Occipital lobe (tissue), 2 donors: Measurements from ENCODE around the gene PDP2. TPM values are rescaled to one million over a fixed set of nuclear protein-coding genes. Genes with fewer than 3 reads are reported as not detected.
A peak's percentile ranks its signal among the peaks of the same experiment; 100 is the strongest.
"Not testable (repeated sequence)": the region's sequence is repeated elsewhere in the genome, so short reads cannot be mapped to it uniquely, and the experiment has no call there.

Experiments used
- DNase-seq: peaks from one replicate; lab custom pipeline; 2025; lab: John Stamatoyannopoulos, UW
- total RNA-seq: library from RNA; depleted of rRNA; stranded (reverse); fragments of >200 nt; gene quantifications from one replicate; pipeline ENCODE4 v1.2.3, GENCODE V29; 2014

Gene PDP2
- total RNA-seq, 1 donor from 2014 or later, result 9.2 TPM

DNA sequence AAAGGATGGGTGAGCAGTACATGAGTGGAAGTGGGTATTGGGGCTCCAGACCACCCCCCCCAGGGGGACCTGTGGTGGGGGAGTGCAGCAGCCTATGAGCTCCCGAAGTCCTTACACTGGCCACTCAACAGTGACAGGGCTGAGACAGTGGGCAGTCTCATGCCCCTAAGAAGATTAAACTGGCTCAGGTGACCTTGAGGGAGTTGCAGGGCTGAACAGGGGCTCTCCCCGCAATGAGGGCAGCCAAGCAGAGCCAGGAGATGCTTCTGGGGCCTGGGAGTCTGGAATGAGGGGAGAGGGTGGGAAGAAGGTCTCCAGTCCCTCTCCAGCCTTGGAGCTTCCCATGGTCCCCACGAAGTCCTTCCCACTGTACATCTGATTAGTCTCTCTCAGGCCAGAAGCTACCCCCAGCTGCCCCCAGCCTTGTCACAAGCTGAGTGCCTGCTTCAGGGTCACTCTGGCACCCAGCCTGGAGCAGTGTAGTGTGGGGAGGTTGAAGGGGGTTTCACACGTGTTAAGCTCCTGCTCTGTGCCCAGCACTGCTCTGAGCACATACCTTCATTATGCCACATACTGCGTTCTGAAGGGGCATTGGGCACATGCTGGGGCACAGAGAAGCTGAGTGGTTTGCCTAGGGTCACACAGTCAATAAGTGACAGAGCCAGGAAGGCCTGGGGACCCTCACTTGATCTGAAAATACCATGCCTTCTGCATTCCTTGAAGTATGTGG lies 39.4 kb downstream of the PDP2 start:
- no peak for DNase-seq

DNA sequence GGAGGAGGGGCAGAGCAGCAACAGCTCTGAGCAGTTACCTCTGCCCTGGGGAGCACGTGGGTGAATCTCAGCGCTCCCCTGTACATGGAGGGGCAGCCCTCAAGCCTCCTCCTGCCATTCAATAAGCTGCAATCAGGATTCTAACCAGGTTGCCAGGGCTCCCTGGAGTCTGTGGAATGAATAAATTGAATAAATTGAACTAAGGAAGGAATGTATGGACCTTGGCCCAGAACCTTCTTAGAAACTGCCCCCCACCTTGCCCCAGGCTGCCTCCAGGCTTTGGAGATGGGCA lies 39.9 kb downstream of the PDP2 start:
- DNase-seq, result no peak

- no peak for DNase-seq
These were observed 40.8 kb downstream of the PDP2 start for GRCh38 chr16:66920924-66921680.

- DNase-seq, result no peak
These were observed 41.6 kb downstream of the PDP2 start for GRCh38 chr16:66921729-66922450.

DNA sequence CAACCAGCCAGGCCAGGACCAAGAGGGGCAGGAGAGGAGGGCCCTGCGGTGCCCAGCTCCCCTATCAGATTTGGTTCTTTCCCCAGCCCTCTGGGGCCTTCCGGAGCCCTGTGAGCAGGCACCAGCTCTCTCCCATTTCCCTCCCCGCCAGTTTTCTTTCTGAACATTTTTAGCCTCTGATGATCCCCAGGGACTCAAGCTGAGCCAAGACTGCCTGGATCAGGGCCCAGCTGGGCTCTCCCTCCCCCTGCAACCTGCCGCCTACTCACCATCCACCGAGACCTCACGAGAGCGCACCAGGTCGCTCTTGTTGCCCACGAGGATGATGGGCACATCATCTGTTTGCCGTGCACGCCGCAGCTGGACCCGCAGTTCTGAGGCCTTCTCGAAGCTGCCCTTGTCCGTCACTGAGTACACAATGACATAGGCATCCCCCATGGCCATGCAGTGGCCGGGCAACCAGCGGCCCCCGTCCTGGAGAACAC lies 43.0 kb downstream of the PDP2 start:
- no peak for DNase-seq

DNA sequence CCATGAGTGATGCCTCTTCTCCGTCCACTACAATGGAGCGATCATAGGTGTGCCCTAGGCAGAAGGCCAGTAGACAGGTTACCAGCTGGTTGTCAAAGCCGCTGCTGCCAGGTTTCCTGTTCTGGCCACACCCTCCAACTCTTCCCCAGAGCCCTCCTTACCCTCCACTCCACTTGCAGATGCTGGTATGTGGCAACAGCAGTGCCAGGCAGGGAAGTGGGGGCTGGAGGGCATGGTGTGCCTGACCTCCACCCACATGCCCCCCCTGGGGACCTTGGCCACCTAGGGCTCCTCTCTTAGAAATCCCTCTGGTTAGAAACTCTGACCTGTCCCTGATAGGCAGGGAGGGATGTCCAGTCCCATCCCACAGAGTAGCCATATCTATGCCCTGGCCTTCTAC lies 43.6 kb downstream of the PDP2 start:
- DNase-seq, result no peak

- no peak for DNase-seq
These were observed 44.4 kb downstream of the PDP2 start for GRCh38 chr16:66924527-66925321.

DNA sequence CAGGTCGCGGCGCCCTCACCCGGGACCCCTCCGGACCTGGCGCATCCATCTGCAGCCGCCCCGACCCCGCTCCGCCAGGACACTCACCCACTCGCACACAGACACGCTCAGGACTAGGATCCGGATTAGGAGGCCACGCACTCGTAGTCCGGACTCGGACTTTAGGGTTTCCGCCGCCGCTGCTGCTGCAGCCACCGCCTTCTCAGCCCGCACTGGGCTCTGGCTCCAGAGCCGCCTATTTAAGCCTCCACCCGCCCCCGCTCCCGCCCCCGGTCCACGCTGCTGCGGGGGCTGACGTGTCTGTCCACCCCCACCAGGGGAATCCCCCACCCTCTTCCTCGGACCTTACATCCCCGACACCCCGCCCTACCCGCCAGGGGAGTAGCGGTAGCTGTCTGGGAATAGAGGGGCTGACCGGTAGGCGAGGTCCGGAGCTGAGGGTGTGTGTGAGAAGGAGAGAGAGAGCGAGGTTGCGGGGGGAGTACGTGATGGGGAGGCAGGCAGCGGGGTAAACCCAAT lies 45.1 kb downstream of the PDP2 start, which contains the start of gene RRAD:
Gene RRAD, minus strand, starts transcription at position 214 of the 519 bp plus-strand sequence. CDS start 356 bp downstream, outside the sequence.
- no peak for DNase-seq

- DNase-seq, result no peak
These were observed 46.0 kb downstream of the PDP2 start for GRCh38 chr16:66926171-66926947.

GRCh38 chr16:66926961-66927436 lies 46.7 kb downstream of the PDP2 start:
- DNase-seq, result no peak

- no peak for DNase-seq
These were observed 47.8 kb downstream of the PDP2 start for GRCh38 chr16:66927918-66928649.

DNA sequence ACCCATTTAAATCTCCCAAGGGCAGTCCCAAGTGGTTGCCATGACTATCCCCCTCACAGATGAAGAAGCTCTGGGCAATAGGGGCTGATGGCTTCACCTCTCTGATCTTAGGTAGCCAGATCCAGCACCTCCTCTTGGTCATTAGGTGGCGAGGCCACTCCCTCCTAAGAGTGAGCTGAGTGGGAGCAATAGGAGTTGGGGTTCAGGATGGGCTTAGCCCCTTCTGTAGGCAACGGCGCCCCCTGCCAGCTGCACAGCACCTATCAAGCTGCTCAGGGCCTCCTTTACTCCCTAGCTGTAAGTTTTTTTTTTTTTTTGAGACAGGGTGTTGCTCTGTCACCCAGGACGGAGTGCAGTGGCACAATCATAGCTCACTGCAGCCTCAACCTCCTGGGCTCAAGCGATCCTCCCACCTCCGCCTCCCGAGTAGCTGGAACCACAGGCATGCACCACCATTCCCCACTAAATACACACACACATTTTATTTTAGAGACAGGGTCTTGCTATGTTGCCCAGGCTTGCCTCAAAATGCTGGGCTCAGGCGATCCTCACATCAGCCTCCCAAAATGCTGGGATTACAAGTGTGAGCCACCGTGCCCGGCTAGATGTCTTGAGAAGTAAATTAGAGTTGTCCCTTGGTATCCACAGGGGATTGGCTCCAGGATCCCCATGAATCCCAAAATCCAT lies 48.5 kb downstream of the PDP2 start:
- no peak for DNase-seq

GRCh38 chr16:66930189-66930588 lies 49.9 kb downstream of the PDP2 start:
- DNase-seq, result no peak

DNA sequence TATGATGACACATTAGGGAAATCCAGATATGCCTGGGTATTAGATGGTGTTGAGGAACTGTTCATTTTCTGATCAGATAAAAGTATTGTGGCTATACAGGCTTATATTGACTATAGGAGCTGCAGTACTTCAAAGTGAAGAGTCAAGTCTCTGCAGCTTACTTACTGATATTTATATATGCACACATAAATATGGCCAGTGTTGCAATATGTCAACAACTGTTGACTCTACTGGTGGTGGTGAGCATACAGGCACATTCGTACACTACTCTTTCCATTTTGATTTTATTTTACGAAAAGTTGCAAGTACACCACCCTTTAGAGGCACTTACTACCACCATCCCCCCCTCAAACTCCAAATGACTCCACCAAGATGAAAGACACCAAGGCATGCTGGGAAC lies 51.4 kb downstream of the PDP2 start:
- DNase-seq, result no peak

DNA sequence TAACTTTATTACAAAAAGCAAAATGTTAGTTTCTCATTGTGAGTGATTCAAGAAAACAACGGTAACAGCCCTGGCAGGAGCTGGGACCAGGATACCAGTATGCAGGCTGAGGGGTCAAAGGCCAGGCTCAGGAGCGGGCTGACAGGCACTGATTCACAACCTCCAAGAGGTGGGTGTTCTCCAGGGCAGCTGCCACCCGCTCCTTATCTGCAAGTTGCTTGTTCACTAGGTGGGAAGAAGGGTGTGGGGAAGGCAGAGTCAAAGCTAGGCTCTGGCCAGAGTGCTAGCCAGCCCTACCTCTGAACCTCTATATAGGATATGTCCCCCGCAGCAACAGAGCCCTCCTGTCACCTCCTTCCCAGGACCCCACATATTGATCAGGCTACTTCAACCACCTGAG lies 51.8 kb downstream of the PDP2 start:
- DNase-seq, result no peak

- no peak for DNase-seq
These were observed 53.4 kb downstream of the PDP2 start for GRCh38 chr16:66933776-66934137.

DNA sequence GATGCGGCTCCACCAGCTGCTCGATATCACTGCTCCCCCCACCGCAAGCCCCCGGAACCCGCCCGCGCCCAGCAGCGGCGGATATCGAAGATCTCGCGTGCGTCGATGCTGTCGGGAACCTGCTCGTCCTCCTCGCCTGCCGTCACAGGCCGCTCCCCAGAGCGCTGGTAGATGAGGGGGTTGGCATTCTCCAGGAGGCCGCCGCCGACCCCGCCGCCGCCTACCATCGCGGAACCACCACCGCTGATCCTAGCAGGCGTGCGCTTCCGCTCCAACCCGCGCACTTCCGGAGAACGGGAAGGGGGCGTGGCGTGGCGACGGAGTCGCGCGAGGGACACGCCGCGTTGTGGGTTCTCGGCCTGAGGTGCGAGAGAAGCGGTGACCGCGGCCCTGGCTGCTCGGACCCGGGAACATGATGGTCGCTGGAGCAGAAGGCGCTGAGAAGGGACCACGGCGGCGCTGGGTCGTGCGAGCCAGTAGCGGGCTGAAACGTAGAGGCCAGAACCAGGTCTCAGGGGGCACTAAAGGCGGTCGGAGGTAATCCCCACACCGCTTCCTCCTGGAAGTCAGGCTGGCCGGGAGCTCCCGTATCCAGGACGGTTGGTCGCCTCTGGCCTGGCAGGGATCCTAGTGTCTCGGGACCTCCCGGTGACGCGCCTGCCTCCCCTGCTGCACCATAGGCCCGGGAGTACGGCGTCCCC lies 54.0 kb downstream of the PDP2 start, which contains the start of gene CIAO2B:
Gene CIAO2B, minus strand, starts transcription at position 265 of the 701 bp plus-strand sequence. Its CDS starts 38 bp downstream, at position 227.
- DNase-seq, result peak; percentile 76

DNA sequence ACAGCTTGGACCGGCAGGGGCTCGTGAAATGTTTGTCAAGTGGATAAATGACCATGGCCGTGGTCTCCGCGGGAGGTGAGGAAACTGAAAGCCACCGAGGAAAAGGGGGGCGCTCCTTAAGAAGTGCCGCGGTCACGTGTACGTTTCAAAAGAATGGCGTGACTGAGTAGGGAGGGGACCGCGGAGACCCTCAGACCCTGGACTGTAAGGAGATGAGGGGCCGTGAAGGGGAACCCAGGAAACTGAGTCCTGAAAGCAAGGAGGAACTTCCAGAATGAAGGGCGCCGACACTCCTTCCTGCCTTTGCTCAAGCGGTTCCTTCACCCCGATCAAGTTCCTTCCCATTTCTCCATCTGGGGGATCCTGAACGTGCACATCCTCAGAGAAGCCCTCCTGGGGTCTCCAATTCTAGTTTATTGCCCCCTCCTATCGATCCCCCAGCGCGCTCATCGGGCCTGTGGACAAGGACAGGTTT lies 54.6 kb downstream of the PDP2 start:
- not testable (repeated sequence) for DNase-seq
